Thyroid gland (tissue), 4 donors: Measurements from ENCODE around the gene LMNTD1.

Experiments
- CTCF ChIP-seq, 6 experiments: fragments of 200-600 bp in 3 of 6; fragments of 450-650 bp in 3 of 6; sonication (generic) in 3 of 6; IDR thresholded peaks; one replicate each; pipeline ENCODE4 v1.5.1; 2016 to 2019; ENCODE audit warnings: antibody characterized with exemption in 6 of 6, mild to moderate bottlenecking in 2 of 6, inconsistent platforms in 1 of 6, moderate library complexity in 1 of 6
- POLR2A ChIP-seq, 2 donors: fragments of 450-650 bp; IDR thresholded peaks; one replicate each; pipeline ENCODE4 v1.6.1; 2017; ENCODE audit warnings: antibody characterized with exemption in 2 of 2, mild to moderate bottlenecking in 2 of 2, moderate library complexity in 1 of 2

- TF ChIP-seq CTCF (IDR thresholded peaks at IDR 0.05) (no peak), POLR2A (IDR thresholded peaks at IDR 0.05) (no peak)
Measured at GRCh38 chr12:25463521-25463920, 89.6 kb downstream of the LMNTD1 start.
